HL-60/S4 (cell line): ENCODE measurements around the gene SFTPB.
"Not testable (repeated sequence)": the region's sequence is repeated elsewhere in the genome, so short reads cannot be mapped to it uniquely, and the experiment has no call there.

Source experiments
- in situ Hi-C: fragments of 300-500 bp; cut with MboI; formaldehyde crosslinking; loops from 2 replicates; pipeline ENCODE4 v1.14.3; 2022; ENCODE audit warnings: low sequenced_read_pairs

Gene SFTPB

GRCh38 chr2:85678377-85678776 lies 10.4 kb upstream of the SFTPB start:
- in situ Hi-C loops = no loop called here

- in situ Hi-C loops = no loop called here
Observed at GRCh38 chr2:85675866-85676548, 8.0 kb upstream of the SFTPB start.

GRCh38 chr2:85675427-85675826 lies 7.4 kb upstream of the SFTPB start:
- in situ Hi-C loops = no loop called here

- in situ Hi-C loops = no loop called here
Observed at GRCh38 chr2:85674417-85674816, 6.4 kb upstream of the SFTPB start.

GRCh38 chr2:85673716-85674375 lies 5.8 kb upstream of the SFTPB start:
- in situ Hi-C loops = no loop called here

GRCh38 chr2:85672456-85672855 lies 4.5 kb upstream of the SFTPB start:
- in situ Hi-C loops = no loop called here

- in situ Hi-C loops = not testable (repeated sequence)
Observed at GRCh38 chr2:85670416-85670815, 2.4 kb upstream of the SFTPB start.

DNA sequence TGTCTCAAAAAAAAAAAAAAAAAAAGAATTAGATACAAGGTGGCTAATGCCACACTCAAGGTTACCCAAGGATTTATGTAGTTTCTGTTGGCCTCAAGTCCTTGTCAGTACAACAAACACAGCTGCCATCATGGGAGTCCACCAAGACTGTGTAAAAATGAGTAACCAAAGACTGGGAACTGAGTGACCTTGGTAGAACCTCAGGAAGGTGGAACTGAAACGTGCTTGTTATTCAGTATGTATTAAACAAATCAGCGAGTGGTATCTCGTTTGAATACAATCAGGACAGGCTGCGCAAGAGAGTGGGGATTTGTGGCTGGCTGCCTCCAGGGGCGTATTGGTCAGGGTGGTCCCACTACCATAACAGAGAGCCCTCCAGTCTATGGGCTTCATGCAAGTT lies 1.6 kb upstream of the SFTPB start:
- in situ Hi-C loops = no loop called here

GRCh38 chr2:85668857-85669142 lies 801 bp upstream of the SFTPB start:
- in situ Hi-C loops = no loop called here

- in situ Hi-C loops = no loop called here
Observed at GRCh38 chr2:85667561-85668008, 414 bp downstream of the SFTPB start.

GRCh38 chr2:85666435-85667316 lies 1.3 kb downstream of the SFTPB start:
- in situ Hi-C loops = no loop called here

DNA sequence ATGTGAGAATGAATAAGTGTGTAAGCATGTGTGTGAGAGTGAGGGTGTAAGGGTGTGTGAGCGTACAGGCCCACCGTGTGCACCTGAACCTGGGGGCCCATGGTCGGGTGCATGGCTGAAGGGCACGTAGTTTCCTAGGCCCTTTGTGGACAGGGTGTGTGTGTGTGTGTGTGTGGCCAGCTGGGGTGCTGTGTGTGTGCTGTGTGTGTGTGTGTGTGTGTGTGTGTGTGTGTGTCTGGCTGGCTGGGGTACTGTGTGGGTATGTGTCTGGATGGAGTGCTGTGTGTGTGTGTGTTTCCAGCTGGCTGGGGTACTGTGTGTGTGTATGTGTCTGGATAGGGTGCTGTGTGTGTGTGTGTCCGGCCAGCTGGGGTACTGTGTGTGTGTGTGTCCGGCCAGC lies 2.0 kb downstream of the SFTPB start:
- in situ Hi-C loops = no loop called here

DNA sequence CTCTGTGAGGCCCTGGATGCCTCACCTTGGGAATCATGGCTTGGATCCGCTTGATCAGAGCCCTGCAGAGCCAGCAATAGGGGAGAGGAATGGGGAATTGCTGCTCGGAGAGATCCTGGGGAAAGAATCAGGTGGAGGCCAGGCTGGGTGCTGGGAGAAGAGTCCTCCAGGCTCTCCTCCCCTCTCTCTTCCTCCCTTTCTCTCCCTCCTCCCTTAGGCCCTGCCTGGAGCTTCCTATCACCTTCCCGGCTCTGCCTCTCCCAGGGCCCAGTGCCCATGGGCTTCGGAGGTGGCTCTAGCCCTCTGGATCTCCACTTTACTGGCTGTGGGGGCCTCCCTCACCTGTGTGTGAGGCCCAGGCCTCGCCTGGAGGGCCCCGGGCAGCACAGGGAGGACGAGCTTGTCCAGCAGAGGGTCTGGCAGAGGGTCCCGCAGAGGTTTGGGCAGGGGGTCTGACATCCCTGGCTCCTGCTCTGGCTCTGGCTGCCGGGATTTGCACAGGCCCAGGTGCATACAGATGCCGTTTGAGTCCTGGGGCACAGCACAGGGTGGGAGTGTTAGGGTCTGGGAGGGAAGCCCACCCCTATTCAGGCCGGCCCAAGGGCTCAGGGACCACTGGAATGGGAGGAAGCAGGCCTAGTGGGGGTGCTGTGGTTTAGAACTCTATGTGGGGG lies 2.6 kb downstream of the SFTPB start:
- in situ Hi-C loops = no loop called here

GRCh38 chr2:85663594-85664565 lies 4.1 kb downstream of the SFTPB start:
- in situ Hi-C loops = no loop called here

DNA sequence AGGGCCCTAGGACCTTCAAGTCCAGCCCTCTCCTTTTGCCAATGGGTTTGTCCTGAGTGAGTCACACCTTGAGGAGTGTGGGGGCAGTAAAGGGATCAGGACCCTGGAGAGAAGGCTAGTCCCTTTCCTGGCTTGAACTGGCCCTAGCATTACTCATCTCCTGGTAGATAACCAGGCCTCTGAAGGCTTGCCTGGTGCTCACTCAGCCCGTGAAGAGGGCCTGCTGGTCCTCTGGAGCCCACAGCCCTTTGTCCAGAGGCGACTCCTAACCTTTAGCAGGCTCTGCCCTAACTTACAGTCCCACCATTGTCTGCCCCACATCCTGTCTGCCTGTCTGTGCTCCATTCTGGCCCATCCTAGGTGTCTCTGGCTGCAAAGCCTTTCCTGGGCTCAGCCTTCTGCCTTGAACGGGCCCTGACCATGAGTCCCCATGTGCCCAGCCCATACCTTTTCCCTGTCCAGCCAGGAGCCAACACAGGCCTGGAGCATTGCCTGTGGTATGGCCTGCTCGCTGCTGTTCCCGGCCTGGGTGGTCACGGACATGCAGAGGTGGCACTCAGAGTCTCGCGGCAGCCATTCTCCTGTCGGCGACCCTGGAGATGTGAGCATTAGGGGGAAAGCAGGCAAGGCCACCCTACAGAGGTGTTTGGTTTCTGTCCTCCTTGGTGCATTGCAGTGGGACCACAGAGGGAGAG lies 5.0 kb downstream of the SFTPB start:
- in situ Hi-C loops = no loop called here

GRCh38 chr2:85661139-85661858 lies 6.7 kb downstream of the SFTPB start:
- in situ Hi-C loops = no loop called here

GRCh38 chr2:85660725-85661124 lies 7.3 kb downstream of the SFTPB start:
- in situ Hi-C loops = no loop called here

DNA sequence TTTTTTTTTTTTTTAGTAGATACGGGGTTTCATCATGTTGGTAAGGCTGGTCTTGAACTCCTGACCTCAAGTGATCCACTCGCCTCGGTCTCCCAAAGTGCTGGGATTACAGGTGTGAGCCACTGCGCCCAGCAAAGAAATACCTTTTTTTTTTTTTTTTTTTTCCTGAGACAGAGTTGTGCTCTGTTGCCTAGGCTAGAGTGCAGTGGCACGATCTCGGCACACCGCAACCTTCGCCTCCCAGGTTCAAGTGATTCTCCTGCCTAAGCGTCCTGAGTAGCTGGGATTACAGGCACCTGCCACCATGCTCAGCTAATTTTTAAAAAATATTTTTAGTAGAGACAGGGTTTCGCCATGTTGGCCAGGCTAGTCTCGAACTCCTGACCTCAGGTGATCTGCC lies 7.7 kb downstream of the SFTPB start:
- in situ Hi-C loops = not testable (repeated sequence)
